ENCODE measurements around the gene PRM1.

PRM1 gene

GRCh38 chr16:11251525-11252481, 29.3 kb downstream of the PRM1 start:
- peak; percentile 92 for DNase-seq

GRCh38 chr16:11250786-11251524, 30.2 kb downstream of the PRM1 start:
- peak; percentile 39 for DNase-seq

DNA sequence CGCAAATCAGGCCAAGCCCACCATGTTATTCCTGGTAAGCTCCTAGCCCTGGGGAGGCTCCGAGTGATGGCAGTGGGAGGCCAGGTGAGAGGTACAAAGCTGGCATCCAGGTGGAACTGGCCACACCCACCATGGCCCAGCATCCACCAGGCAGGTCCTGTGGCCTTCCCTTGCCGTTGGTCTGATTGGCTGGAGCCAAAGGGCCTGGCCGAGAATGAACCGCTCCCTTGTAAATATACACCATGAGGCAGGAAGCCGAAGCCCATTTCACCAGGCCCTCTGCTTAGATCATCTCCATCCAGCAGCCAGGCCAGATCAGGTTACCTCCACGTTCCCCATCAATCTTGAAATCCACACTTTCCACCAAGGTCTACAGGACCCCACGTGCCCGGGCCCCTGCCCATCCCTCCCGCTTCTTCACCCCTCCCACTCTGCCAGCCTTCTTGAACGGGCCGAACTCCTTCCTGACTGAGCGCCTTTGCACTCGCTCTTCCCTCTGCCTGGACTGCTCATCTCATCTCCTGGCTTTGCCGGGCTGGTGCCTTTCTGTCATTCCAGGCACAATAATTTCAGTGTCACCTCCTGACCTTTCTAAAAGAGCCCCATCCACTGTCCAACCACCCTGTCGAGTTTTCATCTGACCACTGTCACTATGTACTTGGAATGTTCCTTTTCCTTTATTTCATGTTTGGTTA, 30.9 kb downstream of the PRM1 start:
- DNase-seq = peak; percentile 32

- peak; percentile 15 for DNase-seq
Observed at GRCh38 chr16:11249233-11250061, 31.7 kb downstream of the PRM1 start.

- DNase-seq = peak; percentile 28
Observed at GRCh38 chr16:11248133-11248532, 33.0 kb downstream of the PRM1 start.

- peak; percentile 82 for DNase-seq
Observed at GRCh38 chr16:11245988-11246387, 35.1 kb downstream of the PRM1 start.

DNA sequence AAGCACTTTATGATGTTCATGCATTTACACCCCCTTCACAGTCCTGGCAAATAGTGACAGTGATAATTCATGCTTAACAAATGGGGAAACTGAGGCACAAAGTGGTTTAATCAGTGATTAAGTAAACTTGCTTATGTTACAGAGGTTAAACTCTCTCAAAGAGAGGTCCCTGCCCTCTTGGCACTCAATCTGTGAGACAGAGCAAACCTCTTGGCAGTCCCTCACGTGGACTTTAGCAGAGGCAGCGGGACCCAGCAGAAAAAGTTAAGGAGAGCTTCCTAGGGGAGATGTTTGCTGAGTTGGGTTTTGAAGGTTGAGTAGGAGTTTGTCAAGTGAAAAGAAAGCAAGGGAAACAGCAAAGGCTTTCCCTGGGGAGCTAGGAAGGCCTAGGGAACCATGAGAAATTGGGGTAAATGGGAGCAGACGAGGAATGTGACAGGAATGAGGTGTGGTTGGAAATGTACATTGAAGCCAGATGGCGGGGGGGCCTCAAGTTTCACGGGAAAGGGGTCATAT, 35.9 kb downstream of the PRM1 start:
- DNase-seq = no peak

DNA sequence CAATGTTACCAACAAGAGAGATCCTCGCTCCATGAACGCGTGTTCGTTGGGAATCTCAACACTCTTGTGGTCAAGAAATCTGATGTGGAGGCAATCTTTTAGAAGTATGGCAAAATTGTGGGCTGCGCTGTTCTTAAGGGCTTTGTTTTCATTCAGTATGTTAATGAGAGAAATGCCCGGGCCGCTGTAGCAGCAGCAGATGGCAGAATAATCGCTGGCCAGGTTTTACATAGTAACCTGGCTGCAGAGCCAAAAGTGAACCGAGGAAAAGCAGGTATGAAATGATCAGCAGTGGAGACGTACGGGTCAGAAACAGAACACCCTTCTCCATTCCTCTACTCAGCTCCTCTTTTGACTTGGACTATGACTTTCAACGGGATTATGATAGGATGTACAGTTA, 38.5 kb downstream of the PRM1 start:
- DNase-seq = no peak

- no peak for DNase-seq
Observed at GRCh38 chr16:11241480-11242204, 39.5 kb downstream of the PRM1 start.

DNA sequence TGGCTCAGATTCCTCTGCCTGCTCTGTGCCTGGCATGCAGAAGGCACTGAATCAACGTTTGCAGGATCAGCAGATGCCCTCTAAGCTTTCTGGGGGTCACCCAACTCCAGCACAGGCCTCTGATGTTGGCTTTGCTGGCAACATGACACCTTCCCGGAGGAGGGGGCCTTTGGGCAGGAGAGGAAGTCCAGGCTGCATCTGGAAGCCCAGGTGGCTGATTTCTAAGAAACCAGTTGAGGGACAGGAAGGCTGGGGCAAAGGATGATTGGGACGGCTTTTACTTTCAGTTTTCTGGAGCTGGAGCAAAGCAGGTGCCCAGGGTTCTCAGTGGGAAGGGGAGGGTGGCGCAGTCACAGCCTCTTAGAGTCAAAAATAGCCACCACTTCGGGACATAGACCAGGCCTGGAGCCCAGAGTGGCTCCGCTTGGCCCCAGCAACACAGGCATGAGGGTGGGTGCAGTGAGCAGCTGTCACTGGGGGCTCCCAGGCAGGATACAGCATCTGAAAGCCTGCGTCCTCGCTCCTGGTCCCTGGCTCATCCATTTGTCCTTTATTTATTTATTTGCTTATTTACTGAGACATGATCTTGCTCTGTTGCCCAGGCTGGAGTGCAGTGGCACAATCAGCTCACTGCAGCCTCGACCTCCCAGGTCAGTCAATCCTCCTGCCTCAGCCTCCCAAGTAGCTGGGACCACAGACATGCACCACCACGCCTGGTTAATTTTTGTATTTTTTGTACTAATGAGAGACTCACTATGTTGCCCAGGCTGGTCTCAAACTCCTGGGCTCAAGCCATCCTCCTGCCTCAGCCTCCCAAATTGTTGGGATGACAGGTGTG, 40.3 kb downstream of the PRM1 start:
- peak; percentile 50 for DNase-seq

DNA sequence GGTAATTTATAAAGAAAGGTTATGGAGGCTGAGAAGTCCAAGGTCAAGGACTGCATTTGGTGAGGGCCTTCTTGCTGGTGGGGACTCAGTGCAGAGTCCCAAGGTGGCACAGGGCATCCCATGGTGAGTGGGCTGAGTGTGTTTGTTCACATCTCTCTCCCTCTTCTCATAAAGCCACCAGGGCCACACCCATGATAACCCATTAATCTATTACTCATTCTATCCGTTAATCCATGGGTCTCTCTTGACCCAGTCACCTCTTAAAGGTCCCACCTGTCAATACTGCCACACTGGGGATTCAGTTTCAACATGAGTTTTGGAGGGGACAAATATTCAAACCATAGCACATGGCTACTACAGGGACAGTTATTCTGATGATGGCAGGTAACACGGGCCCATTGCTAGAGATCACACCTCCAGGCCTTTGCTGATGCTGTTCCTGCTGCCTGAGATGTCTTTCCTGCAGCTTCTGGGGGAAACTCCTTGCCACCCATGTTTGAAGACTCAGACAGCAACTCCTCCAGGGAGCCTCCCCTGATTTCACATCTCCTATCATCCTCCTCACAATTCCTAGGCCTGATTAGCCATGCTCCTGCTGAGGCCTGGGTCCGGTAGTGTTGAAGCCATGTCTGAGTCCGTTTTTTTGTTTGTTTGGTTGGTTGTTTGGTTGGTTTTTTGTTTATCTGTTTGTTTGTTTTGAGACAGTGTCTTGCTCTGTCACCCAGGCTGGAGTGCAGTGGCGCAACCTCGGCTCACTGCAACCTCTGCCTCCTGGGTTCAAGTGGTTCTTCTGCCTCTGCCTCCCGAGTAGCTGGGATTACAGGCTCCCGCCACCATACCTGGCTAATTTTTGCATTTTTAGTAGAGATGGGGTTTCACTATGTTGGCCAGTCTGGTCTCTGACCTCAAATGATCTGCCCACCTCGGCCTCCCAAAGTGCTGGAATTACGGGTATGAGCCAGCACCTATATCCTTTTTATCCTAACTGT, 41.2 kb downstream of the PRM1 start:
- DNase-seq = no peak

GRCh38 chr16:11238272-11239202, 42.6 kb downstream of the PRM1 start:
- DNase-seq = no peak

DNA sequence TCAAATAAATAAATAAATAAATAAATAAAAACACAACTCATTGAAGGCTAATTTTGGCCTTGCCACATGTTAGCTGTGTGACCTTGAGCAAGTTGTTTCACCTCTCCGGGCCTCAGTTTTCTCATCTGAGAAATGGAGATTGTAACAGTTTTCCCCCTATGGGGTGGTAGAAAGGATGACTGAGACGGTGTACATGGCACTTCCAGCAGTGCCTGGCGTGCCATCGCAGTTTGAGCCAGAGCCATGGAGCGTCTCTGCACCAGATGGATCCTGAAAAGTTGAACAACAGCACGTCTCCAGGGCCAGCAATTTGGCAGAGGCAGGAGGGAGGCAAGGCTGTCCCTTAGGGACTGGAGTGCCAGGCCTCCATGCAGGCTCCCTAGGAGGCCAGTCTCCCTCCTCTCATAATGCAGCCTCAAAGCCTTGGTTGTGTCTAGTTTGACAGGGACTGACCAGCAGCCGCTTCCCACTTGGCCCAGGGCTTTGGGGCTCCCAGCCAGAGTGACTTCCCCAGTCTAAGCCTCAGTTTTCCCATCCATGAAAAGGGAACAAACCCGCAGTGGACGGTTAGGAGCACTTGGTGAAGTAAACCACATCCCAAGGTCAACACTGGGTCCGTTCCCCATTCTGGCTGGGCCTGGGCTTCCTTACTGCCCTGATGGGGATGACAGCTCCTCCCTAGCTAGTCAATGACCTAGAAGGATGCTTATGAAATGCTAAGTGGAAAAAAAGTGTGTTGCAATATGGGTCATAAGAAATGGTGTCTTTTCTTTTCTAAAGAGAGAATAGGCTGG, 44.5 kb downstream of the PRM1 start:
- DNase-seq = no peak

DNA sequence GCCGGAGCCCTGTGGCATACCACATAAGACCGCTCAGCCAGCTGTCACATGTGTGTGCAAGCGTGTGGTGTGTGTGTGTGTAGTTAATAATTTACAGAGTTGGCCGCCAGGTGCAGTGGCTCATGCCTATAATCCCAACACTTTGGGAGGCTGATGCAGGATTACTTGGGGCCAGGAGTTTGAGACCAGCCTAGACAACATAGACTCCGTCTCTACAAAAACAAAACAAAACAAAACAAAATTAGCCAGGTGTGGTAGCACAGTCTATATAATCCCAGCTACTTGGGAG, 45.5 kb downstream of the PRM1 start:
- no peak for DNase-seq

DNA sequence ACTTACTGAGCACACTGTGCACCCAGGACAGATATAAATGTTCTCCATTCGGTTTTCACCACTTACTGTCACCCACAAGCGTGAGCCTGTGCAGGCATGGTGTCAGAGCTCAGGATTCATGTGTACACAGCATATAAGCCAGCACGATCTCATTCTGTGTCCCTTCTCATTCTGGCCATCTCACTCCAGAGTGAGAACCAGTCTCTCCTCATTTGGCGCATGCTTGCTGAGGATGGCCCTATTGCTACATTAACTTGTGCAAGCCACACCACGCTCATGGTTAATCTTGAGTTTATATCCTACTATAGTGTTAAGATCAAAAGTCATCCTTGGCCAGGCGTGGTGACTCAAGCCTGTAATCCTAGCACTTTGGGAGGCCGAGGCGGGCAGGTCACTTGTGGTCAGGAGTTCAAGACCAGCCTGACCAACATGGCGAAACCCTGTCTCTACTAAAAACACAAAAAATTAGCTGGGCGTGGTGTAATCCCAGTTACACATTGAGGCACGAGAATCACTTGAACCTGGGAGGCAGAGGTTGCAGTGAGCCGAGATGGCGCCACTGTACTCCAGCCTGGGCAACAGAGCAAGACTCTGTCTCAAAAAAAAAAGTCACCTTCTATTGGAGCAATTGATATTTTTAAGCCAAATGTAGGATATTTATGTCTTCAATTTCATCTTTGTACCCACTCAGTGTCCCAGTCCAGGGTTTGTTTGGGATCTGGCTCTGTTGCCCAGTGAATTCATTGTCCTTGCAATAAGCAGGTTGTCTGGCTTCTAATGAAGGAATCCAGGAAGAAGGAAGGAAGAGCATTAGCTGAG, 46.0 kb downstream of the PRM1 start:
- DNase-seq = peak; percentile 31

- DNase-seq = peak; percentile 90
Observed at GRCh38 chr16:11233727-11234376, 47.3 kb downstream of the PRM1 start.
